Peyer's patch (tissue), 4 donors: ENCODE data around the gene RANBP1. TPM values are rescaled to one million over a fixed set of nuclear protein-coding genes. Genes with fewer than 3 reads are reported as not detected.

Source experiments
- DNase-seq, 3 donors: peaks; one replicate each; pipeline ENCODE4 v3.0.0-alpha.2; 2017 to 2019
- H3K27ac ChIP-seq, 4 donors: fragments of 200-600 bp; sonication (generic); one replicate each; pipeline ENCODE4 v1.5.1; 2016 to 2019
- H3K27me3 ChIP-seq, 2 donors: fragments of 200-600 bp; sonication (generic); one replicate each; pipeline ENCODE4 v1.5.1; 2019
- H3K36me3 ChIP-seq, 3 donors: fragments of 200-600 bp; sonication (generic); one replicate each; pipeline ENCODE4 v1.5.1; 2016 to 2019
- H3K4me1 ChIP-seq, 4 donors: fragments of 200-600 bp; sonication (generic); one replicate each; pipeline ENCODE4 v1.5.1; 2016 to 2019
- H3K4me3 ChIP-seq, 4 donors: fragments of 200-600 bp; sonication (generic); 1 replicate in 3 of 4; 2 replicates in 1 of 4; pipeline ENCODE4 v1.5.1; 2016 to 2019; ENCODE audit warnings: mild to moderate bottlenecking in 1 of 4
- H3K9me3 ChIP-seq, 4 donors: fragments of 200-600 bp; sonication (generic); one replicate each; pipeline ENCODE4 v1.5.1; 2016 to 2019; ENCODE audit warnings: mild to moderate bottlenecking in 1 of 4
- CTCF ChIP-seq, 6 experiments: fragments of 450-650 bp in 4 of 6; fragments of 200-600 bp in 2 of 6; sonication (generic) in 1 of 6; IDR thresholded peaks; one replicate each; pipeline ENCODE4 v1.5.1; 2017 to 2019; ENCODE audit warnings: antibody characterized with exemption in 6 of 6, mild to moderate bottlenecking in 3 of 6, moderate library complexity in 1 of 6
- POLR2A ChIP-seq, 2 donors: fragments of 450-650 bp; IDR thresholded peaks; one replicate each; pipeline ENCODE4 v1.5.1; 2017; ENCODE audit warnings: antibody characterized with exemption in 2 of 2, mild to moderate bottlenecking in 2 of 2, moderate library complexity in 2 of 2
- total RNA-seq, 4 donors: library from RNA; depleted of rRNA; stranded (reverse); fragments of >200 nt; gene quantifications; one replicate each; pipeline ENCODE4 v1.1.0, GENCODE V29; 2016

Gene RANBP1
- total RNA-seq, 4 donors from 2014 or later = 103 to 203 (median 163) TPM

GRCh38 chr22:20113551-20114310, 2.2 kb upstream of the RANBP1 start:
- H3K9me3 ChIP-seq = no peaks in the 10 kb centered on the region
- no peak overlapping the region for H3K27ac ChIP-seq
- H3K36me3 ChIP-seq = peaks cover 0 to 67% (median 0%) of the 10 kb centered on the region in 3 donors
- TF ChIP-seq CTCF (IDR thresholded peaks at IDR 0.05) = no peak
- no peak for TF ChIP-seq POLR2A (IDR thresholded peaks at IDR 0.05)
- no peak for DNase-seq
- H3K27me3 ChIP-seq = no peaks in the 10 kb centered on the region
- peaks cover 4 to 25% (median 16%) of the 10 kb centered on the region in 4 donors for H3K4me1 ChIP-seq
- no peak overlapping the region for H3K4me3 ChIP-seq

GRCh38 chr22:20114506-20115475, 1.1 kb upstream of the RANBP1 start:
- TF ChIP-seq POLR2A (IDR thresholded peaks at IDR 0.05) (no peak), CTCF (IDR thresholded peaks at IDR 0.05) (no peak)
- Histone ChIP-seq H3K27me3 (no peaks in the 10 kb centered on the region), H3K4me3 (no peak overlapping the region), H3K27ac (no peak overlapping the region), H3K36me3 (peaks cover 0 to 66% (median 0%) of the 10 kb centered on the region in 3 donors), H3K4me1 (peaks cover 6 to 34% (median 17%) of the 10 kb centered on the region in 4 donors), H3K9me3 (no peaks in the 10 kb centered on the region)
- no peak for DNase-seq

GRCh38 chr22:20116376-20116950, 559 bp downstream of the RANBP1 start:
- Histone ChIP-seq H3K27me3 (no peaks in the 10 kb centered on the region), H3K4me1 (peaks cover 6 to 34% (median 16%) of the 10 kb centered on the region in 4 donors), H3K4me3 (peak overlapping the region; percentile 71 to 83 (median 80)), H3K9me3 (no peaks in the 10 kb centered on the region), H3K36me3 (peaks cover 0 to 68% (median 0%) of the 10 kb centered on the region in 3 donors), H3K27ac (peak overlapping the region; percentile 82 to 85 (median 82))
- DNase-seq = peak in 1 of 3 donors; percentile 61
- TF ChIP-seq CTCF (IDR thresholded peaks at IDR 0.05) = no peak
- no peak for TF ChIP-seq POLR2A (IDR thresholded peaks at IDR 0.05)

GRCh38 chr22:20116951-20117632, 1.2 kb downstream of the RANBP1 start, which contains the start of gene TRMT2A:
Gene TRMT2A (minus strand): TSS chr22:20117226. CDS start chr22:20116906, 320 bp downstream.
- H3K9me3 ChIP-seq = no peaks in the 10 kb centered on the region
- peak; percentile 16 to 42 for TF ChIP-seq POLR2A (IDR thresholded peaks at IDR 0.05)
- peak in 5 of 6 experiments; percentile 6 to 34 (median 27) for TF ChIP-seq CTCF (IDR thresholded peaks at IDR 0.05)
- peak within 1 kb of the TSS; percentile 71 to 83 (median 80) for H3K4me3 ChIP-seq
- peaks cover 0 to 70% (median 0%) of the 10 kb centered on the region in 3 donors for H3K36me3 ChIP-seq
- H3K27me3 ChIP-seq = no peaks in the 10 kb centered on the region
- DNase-seq = peak; percentile 98 to 99 (median 99)
- H3K4me1 ChIP-seq = peaks cover 6 to 34% (median 16%) of the 10 kb centered on the region in 4 donors
- H3K27ac ChIP-seq = peak within 1 kb of the TSS; percentile 82 to 85 (median 82)
